CD4-positive, alpha-beta T cell treated with Interleukin-6 at 100 ng/mL for 8 hours (primary cell): ENCODE data around the gene KATNB1.
"Not testable (repeated sequence)": the region's sequence is repeated elsewhere in the genome, so short reads cannot be mapped to it uniquely, and the experiment has no call there.

Experiments
- DNase-seq: peaks from one replicate; pipeline ENCODE4 v3.0.0-alpha.2; 2020; ENCODE audit warnings: mixed read lengths, low spot score

Gene KATNB1

DNA sequence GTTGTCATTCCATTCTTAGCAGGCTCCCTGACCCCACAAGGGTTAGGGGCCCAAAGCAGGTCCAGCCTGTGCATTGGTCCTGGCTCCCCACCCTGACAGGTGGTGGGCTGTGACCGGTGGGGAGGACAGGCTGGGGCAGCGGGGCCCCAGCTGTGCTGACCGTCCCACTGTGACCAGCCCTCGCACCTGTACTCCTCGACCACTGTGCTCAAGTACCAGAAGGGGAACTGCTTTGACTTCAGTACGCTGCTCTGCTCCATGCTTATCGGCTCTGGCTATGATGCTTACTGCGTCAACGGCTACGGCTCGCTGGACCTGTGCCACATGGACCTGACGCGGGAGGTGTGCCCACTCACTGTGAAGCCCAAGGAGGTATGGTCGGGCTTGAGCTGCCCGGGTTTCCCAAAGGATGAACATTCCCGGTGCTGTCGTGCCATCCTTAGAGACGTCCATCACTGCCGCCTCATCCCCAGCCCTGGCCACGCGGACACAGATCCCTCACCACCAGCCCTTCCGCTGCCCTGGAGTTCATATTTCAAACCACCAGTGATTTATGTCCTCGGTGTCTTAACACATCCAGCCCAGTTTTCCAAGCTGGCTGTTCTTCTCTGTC lies 33.7 kb upstream of the KATNB1 start:
- DNase-seq: no peak

DNA sequence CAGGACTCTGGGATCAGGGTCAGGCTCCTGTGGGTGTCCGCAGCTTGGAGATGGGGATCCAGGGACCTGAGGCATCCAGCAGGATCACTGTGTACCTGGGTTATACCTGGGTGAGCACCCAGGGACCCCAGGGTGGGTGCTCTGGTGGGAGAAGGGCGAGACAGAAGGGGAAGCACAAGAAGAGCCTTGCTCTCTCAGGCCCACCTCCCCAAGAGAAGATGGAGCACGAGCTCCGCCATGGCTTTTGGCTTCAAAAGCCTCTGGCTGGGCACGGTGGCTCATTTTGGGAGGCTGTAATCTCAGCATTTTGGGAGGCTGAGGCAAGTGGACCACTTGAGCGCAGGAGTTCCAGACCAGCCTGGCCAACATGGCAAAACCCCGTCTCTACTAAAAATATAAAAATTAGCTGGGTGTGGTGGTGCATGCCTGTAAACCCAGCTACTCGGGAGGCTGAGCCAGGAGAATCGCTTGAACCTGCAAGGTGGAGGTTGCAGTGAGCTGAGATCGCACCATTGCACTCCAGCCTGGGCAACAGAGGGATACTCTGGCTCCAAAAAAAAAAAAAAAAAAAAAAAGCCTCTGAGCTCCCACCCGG lies 32.1 kb upstream of the KATNB1 start:
- no peak for DNase-seq

DNA sequence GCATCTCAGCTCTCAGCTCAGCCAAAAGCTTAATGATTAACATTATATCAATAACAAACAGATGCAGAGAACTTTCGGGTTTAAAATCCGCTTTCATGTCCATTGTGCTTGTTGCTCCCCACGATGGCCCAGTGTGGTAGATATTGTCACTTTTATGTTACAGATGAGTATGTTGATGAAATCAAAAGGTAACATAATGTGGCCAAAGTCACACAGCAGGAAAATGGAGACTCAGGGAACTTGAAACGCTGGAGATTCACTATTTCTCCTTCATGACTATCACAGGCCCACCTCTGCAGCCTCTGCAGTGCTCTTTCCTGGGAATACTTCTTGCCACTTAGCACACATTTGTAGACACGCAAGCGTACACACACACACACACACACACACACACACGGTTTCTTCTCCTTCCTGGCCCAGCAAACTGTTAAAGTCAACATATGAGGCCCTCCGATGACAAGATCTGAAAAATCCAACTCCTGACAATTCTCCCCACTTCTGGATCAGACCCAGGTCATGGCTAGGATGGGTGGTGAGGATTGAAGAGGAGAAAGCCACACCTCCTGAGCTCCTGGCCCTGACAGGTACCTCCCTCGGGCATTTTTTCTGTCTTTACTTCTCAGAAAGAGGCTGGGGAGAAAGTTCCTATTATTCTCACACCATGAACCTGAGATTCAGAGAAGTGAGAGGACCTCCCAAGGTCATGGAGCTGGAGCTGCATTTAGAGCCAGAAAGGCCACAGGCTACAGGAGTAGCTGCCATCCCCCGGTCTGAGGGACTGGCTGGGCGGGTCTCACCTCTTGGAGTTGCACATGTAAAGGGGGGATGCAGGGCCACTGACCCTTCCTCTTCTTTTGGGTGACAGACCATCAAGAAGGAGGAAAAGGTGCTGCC lies 31.3 kb upstream of the KATNB1 start:
- no peak for DNase-seq

DNA sequence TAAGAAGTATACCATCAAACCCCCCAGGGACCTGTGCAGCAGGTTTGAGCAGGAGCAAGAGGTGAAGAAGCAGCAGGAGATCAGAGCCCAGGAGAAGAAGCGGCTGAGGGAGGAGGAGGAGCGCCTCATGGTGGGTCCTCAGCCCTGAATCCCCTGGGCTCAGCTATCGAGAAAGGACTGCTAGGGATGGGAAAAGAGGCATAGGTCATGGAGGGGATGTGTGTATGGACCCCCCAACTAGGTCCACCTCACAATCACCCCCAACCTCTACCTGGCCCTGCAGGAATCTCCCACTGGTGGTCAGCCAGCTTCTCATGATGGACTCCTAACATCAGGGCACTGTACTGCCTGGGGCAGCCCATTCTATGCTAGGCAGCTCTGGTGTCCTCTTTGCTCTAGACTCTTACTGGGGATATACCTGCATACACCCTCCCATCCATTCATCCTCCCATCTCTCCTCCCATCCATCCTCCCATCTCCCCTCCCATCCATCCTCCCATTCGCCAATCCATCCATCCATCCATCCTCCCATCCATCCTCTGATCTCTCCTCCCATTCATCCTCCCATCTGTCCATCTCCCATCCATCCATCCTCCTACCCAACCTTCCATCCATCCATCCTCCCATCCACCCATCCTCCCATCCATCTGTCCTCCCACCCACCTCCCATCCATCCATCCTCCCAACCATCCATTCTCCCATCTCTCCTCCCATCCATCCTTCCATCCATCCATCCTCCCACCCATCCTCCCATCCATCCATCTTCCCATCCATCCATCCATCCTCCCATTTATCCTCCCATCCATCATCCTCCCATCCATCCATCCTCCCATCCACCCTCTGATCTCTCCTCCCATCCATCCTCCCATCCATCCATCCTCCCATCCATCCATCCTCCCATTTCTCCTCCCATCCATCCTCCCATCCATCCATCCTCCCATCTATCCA lies 30.4 kb upstream of the KATNB1 start:
- DNase-seq: no peak

DNA sequence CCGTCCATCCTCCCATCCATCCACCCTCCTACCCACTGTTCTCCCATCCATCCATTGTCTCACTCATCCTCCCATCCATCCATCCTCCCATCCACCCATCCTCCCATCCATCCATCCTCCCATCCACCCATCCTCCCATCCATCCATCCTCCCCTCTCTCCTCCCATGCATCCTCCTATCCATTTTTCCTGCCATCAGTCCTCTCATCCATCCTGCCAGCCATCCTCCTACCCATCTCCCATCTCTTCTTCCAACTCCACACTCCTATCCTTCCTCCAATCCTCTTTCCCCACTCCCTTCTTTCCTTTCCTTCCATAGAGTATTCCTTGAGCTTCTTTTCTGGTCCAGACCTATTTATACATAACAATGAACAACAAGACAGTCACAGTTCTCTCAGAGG lies 28.9 kb upstream of the KATNB1 start:
- no peak for DNase-seq

DNA sequence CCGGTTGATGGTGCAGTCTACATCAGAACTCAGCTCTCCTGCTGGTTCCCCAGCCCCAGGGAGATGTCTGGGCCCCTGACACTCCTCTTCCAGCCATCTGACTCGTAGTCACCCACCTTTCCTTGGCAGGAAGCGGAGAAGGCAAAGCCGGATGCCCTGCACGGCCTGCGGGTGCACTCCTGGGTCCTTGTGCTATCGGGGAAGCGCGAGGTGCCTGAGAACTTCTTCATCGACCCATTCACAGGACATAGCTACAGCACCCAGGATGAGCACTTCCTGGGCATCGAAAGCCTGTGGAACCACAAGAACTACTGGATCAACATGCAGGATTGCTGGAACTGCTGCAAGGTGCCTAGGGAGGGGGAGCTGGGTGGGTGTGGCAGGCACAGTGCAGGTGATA lies 28.2 kb upstream of the KATNB1 start:
- no peak for DNase-seq

DNA sequence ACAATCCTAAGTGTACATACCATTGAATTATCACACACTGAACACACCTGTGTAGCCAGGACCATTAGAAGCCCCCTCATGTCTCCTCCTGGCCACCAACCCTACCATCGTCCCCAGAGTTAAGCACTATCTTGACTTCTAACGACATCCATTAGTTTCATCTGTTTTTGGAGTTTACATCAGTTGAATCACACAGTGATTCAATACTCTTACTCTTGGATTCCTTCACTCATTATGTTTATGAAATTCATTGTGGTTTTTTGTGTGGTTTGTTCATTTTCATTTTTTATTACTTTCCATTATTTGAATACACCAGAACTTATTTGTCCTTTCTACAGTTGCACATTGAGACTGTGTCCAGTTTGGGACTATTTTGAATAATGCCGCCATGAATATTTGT lies 27.4 kb upstream of the KATNB1 start:
- DNase-seq: no peak

DNA sequence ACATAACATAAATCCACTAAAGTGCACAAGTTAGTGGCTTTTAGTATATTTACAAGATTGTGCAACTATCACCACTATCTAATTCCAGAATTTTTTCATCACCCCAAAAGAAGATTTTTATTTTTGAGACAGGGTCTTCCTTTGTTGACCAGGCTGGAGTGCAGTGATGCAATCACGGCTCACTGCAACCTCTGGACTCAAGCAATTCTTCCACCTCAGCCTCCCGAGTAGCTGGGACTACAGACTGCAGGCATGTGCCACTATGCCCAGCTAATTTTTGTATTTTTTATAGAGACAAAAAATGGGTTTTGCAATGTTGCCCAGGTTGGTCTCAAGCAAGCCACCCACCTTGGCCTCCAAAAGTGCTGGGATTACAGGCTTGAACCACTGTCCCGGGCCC lies 25.9 kb upstream of the KATNB1 start:
- no peak for DNase-seq

DNA sequence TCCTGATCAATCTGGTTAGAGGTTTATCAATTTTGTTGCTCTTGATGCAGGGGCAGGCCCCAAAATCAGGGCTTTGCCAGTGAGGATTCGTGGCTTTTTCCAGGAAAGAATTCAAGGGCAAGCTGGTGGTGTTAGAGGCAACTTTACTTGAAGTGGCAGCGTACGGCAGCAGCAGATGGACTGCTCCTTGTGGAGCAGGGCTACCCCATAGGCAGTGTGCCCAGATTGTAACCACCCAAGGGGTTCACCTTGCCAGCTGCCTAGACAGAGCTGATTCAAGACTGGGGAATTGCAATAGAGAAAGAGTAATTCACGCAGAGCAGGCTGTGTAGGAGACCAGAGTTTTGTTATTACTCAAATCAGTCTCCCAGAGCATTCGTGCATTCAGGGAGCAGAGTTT lies 24.2 kb upstream of the KATNB1 start:
- DNase-seq: no peak

DNA sequence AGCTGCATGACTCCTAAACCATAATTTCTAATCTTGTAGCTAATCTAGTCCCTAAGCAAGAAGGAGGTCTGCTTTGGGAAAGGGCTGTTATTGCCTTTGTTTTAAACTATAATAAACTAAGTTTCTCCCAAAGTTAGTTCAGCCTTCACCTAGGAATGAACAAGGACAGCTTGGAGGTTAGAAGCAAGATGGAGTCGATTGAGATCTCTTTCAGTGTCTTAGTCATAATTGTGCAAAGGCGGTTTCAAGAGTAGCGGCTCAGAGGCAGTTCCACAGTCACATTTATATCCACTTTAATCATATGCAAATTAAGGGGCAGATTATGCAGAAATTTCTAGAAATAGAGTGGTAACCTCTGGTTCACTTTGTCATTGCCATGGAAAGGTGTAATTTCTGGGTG lies 23.6 kb upstream of the KATNB1 start:
- no peak for DNase-seq

DNA sequence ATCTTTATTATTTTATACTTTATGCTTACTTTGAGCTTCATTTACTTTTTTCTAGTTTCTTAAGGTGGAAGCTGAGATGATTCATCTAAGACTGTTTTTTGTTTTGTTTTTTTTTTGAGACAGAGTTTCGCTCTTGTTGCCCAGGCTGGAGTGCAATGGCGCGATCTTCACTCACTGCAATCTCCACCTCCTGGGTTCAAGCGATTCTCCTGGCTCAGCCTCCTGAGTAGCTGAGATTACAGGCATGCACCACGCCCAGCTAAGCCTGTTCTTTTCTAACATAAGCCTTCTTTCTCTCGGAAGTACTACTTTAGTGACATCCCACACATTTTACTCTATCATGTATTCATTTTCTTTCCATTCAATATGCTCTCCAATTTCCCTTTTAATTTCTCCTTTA lies 23.0 kb upstream of the KATNB1 start:
- DNase-seq: not testable (repeated sequence)

DNA sequence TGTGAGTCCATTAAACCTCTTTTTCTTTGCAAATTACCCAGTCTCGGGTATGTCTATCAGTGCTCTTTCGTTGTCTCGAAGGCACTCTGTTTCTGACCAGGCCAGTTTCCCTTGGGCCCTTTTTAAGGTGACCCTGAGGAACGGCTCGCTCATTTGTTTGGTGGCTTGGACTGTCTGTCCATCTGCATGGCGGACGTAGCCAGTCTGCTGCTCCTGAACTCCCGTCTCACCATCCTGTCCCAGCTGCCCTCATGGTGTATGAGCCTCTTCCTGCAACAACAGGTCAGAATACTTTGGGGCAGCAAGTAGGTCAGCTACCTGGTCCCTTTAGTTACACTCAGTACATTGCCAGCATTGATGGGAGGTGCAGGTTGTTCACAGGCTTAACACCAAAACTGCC lies 22.0 kb upstream of the KATNB1 start:
- DNase-seq: no peak

DNA sequence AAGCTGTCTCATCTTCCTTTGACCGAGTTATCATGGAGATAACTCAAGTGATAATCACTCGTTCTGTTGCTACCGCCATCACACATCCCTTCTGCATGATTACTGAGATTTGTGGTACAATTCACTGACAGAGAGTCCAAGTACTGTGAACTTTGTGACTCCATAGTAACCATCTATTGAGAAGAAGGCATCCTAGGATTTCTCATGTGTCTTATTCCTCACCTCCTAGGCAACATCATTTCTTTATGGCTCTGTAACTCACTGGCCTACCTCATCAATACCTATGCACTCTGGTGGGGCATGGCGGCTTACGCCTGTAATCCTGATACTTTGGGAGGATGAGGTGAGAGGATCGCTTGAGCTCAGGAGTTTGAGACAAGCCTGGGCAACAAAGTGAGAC lies 21.5 kb upstream of the KATNB1 start:
- DNase-seq: no peak

DNA sequence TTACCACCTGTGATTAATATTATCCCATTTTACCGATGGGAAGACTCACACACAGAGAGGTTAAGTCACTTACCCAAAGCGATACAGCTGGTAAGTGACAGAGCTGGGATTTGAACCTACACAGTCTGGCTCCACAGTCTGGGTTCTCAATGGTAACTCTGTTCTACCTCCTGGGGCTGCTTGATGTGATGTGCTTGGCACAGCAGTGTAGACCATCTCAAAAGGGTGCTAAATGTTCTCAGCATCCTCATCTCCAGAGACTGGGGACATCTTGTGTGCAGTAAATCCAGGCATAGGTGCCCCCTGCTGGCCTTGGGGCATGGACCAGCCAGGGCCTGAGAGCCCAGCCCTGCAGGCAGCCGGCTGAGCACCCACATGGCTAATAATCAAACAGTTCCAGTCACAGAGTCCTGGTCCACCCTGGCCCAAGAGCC lies 15.4 kb upstream of the KATNB1 start:
- DNase-seq: peak; percentile 21

DNA sequence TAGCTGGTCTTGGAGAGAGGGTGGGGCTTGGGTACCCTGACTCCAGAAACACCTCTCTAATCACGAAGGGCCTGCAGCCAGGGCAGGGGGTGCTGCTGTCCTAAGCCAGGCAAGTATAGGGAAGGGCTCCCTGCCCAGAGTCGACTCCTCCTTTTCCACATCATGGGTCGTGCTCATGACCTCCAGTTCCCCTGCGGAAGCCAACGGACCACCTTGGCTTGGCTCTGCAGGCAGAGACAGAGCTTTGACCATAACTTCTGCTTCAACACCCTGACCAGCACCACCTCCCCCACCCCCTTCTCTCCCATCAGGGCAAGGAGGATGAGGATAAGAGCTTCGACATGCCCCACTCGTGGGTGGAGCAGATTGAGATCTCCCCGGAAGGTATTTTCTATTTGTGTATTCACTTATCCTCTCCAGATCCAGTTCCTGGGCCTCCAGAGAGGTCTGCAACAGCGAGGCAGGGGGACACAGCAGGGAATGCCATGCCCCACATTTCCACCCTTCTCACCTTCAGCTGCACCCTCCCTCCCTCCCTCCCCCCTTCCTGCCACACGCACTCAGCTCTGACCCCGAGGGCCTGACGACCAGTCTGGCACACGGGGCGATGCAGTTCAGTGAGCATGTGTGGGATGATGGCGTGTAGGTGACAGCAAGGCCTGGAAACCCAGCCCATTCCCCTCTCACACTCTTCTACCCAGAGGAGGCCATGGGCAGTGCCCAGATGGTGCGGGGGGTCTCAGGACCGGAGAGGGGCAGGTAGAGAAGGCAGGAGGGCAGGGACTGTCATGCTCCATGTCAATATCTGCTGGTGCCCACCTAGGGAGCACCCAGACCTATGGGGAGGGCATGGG lies 14.0 kb upstream of the KATNB1 start:
- DNase-seq: no peak

DNA sequence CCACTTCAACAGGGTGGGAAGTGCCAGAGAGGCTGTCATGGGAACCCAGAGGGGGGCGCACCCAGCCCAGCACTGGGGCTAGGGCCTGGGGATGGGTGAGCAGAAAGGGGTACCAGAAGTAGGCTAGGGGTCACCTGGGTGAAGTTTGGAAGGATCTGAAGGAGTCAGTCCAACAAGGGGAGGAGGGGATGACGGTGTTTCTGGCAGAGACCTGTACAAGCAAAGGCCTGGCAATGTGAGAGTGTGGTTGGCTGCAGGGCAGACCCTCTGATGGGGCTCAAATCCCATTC lies 13.4 kb upstream of the KATNB1 start:
- no peak for DNase-seq

DNA sequence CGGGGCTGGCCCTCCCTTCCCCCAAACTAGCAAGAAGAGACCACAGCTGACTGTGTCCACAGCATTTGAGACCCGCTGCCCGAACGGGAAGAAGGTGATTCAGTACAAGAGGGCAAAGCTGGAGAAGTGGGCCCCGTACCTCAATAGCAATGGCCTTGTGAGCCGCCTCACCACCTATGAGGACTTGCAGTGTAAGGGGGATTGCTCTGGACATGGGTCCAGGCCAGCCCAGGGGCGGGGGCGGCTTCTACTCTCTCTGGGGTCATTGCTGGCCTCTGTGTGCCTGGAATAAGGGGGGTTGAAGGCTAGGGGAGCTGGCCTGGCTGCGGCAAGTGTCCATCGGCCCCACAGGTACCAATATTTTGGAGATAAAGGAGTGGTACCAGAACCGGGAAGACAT lies 12.9 kb upstream of the KATNB1 start:
- no peak for DNase-seq

DNA sequence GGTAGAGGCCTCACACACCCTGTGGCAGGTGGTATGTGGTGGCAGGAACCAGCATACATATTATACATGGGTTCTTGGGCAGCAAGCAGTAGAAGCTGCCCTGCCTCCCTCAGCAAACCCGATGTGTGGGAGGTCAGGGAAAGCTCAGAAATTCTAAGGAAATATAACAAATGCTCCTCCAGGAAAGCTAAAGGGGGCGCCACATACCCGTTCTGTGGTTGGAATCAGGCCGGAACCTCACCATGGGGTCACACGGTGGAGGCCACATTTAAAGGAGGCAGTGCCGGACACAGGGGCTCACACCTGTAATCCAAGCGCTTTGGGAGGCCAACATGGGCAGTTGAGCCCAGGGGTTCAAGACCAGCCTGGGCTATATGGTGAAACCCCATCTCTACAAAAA lies 12.4 kb upstream of the KATNB1 start:
- no peak for DNase-seq

DNA sequence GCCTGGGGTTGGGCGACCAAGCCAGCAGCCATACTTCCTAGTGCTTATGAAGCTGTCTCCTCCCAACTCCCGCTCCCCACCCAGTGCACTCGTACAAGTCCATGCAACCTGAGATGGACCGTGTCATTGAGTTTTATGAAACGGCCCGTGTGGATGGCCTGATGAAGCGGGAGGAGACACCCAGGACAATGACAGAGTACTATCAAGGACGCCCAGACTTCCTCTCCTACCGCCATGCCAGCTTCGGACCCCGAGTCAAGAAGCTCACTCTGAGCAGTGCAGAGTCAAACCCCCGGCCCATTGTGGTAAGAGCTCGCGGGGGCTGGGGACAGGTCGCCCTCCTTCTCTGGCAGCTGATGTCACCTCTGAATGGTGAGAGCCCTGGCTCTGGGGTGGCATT lies 11.0 kb upstream of the KATNB1 start:
- DNase-seq: no peak

DNA sequence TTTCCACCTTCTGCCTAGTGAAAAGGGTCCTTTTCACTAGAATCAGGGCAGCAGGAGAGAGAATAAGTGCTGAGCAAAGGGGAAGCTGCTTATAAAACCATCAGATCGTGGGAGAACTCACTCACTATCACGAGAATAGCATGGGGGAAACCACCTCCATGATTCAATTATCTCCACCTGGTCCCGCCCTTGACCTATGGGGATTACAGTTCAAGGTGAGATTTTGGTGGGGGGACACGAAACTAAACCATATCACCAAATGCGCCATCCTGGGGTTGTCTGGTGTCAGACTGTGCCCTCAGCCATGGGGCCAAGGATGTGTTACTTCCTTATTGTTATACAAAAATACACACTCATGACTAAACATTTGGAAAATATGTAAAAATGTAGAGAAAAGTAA lies 10.4 kb upstream of the KATNB1 start:
- DNase-seq: no peak

DNA sequence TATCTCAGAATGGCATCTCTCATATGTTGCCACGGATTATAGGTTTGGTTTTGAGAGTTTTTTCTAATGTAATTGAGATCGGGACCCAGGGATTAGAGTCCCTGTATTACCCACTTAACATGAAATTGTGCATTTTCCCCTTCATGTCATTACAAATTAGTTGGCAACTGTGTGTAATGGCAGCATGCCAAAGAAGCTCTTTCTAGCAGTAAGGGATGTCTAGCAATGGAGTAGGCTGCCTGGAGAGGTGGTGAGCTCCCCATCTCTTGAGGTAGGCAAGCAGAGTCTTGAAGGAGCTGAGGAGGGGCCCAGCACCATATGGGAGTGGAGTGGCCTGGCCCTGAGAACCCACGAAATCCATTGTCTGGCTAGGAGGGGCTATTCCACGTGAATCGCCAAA lies 10.0 kb upstream of the KATNB1 start:
- no peak for DNase-seq

DNA sequence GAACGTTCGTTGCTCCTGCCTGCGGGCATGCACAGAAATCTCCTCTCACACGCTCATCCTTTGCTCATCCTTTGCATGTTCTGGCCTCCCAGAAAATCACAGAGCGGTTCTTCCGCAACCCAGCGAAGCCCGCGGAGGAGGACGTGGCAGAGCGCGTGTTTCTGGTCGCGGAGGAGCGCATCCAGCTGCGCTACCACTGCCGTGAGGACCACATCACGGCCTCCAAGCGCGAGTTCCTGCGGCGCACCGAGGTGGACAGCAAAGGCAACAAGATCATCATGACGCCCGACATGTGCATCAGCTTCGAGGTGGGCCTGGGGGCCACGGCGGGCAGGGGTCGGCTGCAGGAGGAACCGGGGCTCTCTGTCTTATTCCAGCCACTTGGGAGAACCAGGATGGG lies 9.6 kb upstream of the KATNB1 start:
- no peak for DNase-seq
